Measurements from ENCODE around the gene ALDH2. TPM values are rescaled to one million over a fixed set of nuclear protein-coding genes. Genes with fewer than 3 reads are reported as not detected.

The ALDH2 gene
- polyA plus RNA-seq, 1 of the 3 experiments (the other 2 are of a cell fraction) = 67.5 TPM

GRCh38 chr12:111781085-111781658 is 14.4 kb downstream of the ALDH2 start:
- Histone ChIP-seq H3K4me2 (no peak overlapping the region), H3K79me2 (ENCODE audit: insufficient read depth) (no peaks in the 10 kb centered on the region; the same call in 1 of the 2 replicates), H3K4me3 (ENCODE audit: low read depth in 2 of 2, low read length in 1 of 2) (no peak overlapping the region), H4K20me1 (ENCODE audit: insufficient read depth) (no peaks in the 10 kb centered on the region), H3K9me2 (no peaks in the 10 kb centered on the region), H3K27ac (ENCODE audit: low read depth in 2 of 2, low read length in 1 of 2) (no peak overlapping the region), H3F3A (replicated peaks; ENCODE audit: insufficient read depth) (peaks cover 3% of the 10 kb centered on the region), H3K36me3 (replicated peaks in 1 of 2; ENCODE audit: control insufficient read depth in 1 of 2, insufficient read depth in 2 of 2, low read length in 1 of 2) (peaks cover 0 to 15% of the 10 kb centered on the region in 2 experiments), H2AFZ (ENCODE audit: low read depth) (no peak overlapping the region), H3K27me3 (ENCODE audit: insufficient read depth) (no peaks in the 10 kb centered on the region), H3K9ac (no peak overlapping the region), H3K4me1 (ENCODE audit: control insufficient read depth in 1 of 2, insufficient read depth in 2 of 2, low read depth in 1 of 2, low read length in 1 of 2) (peaks cover 0 to 2% of the 10 kb centered on the region in 2 experiments; a peak in 1 of 4 replicates), H3K9me3 (no peaks in the 10 kb centered on the region)
- CTCF ChIA-PET = interaction anchor here (0.7 to 1.2 kb wide), 2 partner anchors 12 to 15 kb away, joined by 3 read pairs; partner anchors contain the start of gene ALDH2
- POLR2A ChIA-PET = no interaction called here
- TF ChIP-seq FOXJ3 (CRISPR knock-in tag; IDR thresholded peaks at IDR 0.05) (no peak), TEAD4 (IDR thresholded peaks at IDR 0.05; ENCODE audit: borderline replicate concordance, insufficient read depth) (no peak)
- DNase-seq = no peak
- 100% methylated on average over 1 of the region's 2 CpGs for WGBS (ENCODE audit: low lambda C conversion rate)

- no peak overlapping the region for H3K27ac ChIP-seq (ENCODE audit: low read depth in 2 of 2, low read length in 1 of 2)
- ChIA-PET POLR2A (no interaction called here), CTCF (no interaction called here)
- H3K4me2 ChIP-seq = no peak overlapping the region
- TF ChIP-seq RXRA (IDR thresholded peaks at IDR 0.05; ENCODE audit: borderline replicate concordance, low read depth) = no peak
- TF ChIP-seq, protein P1, sequence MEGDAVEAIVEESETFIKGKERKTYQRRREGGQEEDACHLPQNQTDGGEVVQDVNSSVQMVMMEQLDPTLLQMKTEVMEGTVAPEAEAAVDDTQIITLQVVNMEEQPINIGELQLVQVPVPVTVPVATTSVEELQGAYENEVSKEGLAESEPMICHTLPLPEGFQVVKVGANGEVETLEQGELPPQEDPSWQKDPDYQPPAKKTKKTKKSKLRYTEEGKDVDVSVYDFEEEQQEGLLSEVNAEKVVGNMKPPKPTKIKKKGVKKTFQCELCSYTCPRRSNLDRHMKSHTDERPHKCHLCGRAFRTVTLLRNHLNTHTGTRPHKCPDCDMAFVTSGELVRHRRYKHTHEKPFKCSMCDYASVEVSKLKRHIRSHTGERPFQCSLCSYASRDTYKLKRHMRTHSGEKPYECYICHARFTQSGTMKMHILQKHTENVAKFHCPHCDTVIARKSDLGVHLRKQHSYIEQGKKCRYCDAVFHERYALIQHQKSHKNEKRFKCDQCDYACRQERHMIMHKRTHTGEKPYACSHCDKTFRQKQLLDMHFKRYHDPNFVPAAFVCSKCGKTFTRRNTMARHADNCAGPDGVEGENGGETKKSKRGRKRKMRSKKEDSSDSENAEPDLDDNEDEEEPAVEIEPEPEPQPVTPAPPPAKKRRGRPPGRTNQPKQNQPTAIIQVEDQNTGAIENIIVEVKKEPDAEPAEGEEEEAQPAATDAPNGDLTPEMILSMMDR (IDR thresholded peaks at IDR 0.05) = no peak
- no peaks in the 10 kb centered on the region for H3K27me3 ChIP-seq (ENCODE audit: insufficient read depth)
- H3K4me1 ChIP-seq (ENCODE audit: control insufficient read depth in 1 of 2, insufficient read depth in 2 of 2, low read depth in 1 of 2, low read length in 1 of 2) = no peaks in the 10 kb centered on the region
- no peaks in the 10 kb centered on the region for H3K79me2 ChIP-seq (ENCODE audit: insufficient read depth)
- H3K9ac ChIP-seq = no peak overlapping the region
- no peaks in the 10 kb centered on the region for H3K9me2 ChIP-seq
- peaks cover 0 to 14% of the 10 kb centered on the region in 2 experiments for H3K36me3 ChIP-seq (replicated peaks in 1 of 2; ENCODE audit: control insufficient read depth in 1 of 2, insufficient read depth in 2 of 2, low read length in 1 of 2)
- DNase-seq = no peak
- H3K4me3 ChIP-seq (ENCODE audit: low read depth in 2 of 2, low read length in 1 of 2) = no peak overlapping the region
- WGBS (ENCODE audit: low lambda C conversion rate) = 97% methylated on average over 17 of the region's 17 CpGs
- no peaks in the 10 kb centered on the region for H3K9me3 ChIP-seq
- H4K20me1 ChIP-seq (ENCODE audit: insufficient read depth) = no peaks in the 10 kb centered on the region
- peaks cover 3% of the 10 kb centered on the region for H3F3A ChIP-seq (replicated peaks; ENCODE audit: insufficient read depth)
- H2AFZ ChIP-seq (ENCODE audit: low read depth) = no peak overlapping the region
Observed at GRCh38 chr12:111783046-111783445, 16.3 kb downstream of the ALDH2 start.

GRCh38 chr12:111784953-111785352 is 18.2 kb downstream of the ALDH2 start:
- no peak overlapping the region for H3K4me3 ChIP-seq (ENCODE audit: low read depth in 2 of 2, low read length in 1 of 2)
- H3K27me3 ChIP-seq (ENCODE audit: insufficient read depth) = no peaks in the 10 kb centered on the region
- no peaks in the 10 kb centered on the region for H3K79me2 ChIP-seq (ENCODE audit: insufficient read depth)
- ChIA-PET POLR2A (no interaction called here), CTCF (interaction anchor here (1.4 kb wide), 1 partner anchor 28 kb away, joined by 3 read pairs; no protein-coding TSS in a partner anchor)
- H3K9me2 ChIP-seq = no peaks in the 10 kb centered on the region
- no peak overlapping the region for H3K9ac ChIP-seq
- no peaks in the 10 kb centered on the region for H3K9me3 ChIP-seq
- DNase-seq = no peak
- TF ChIP-seq YY1 (IDR thresholded peaks at IDR 0.05; ENCODE audit: low read depth) (no peak), SMC3 (IDR thresholded peaks at IDR 0.05; ENCODE audit: low read depth, low read length) (no peak), IRF3 (IDR thresholded peaks at IDR 0.05; ENCODE audit: low read depth, low read length) (no peak), RFX5 (IDR thresholded peaks at IDR 0.05; ENCODE audit: low read length) (no peak), MAX (IDR thresholded peaks at IDR 0.05; ENCODE audit: low read depth) (no peak), EP300 (IDR thresholded peaks at IDR 0.05; ENCODE audit: borderline replicate concordance in 1 of 2, low read depth in 1 of 2, low read length in 1 of 2) (no peak)
- H3K27ac ChIP-seq (ENCODE audit: low read depth in 2 of 2, low read length in 1 of 2) = 0 out of 4 replicates have a peak overlapping the region, but pooled peaks of 1 of the 2 experiments have one; percentile 37
- no peaks in the 10 kb centered on the region for H4K20me1 ChIP-seq (ENCODE audit: insufficient read depth)
- peaks cover 3 to 14% of the 10 kb centered on the region in 2 experiments for H3K36me3 ChIP-seq (replicated peaks in 1 of 2; ENCODE audit: control insufficient read depth in 1 of 2, insufficient read depth in 2 of 2, low read length in 1 of 2)
- H2AFZ ChIP-seq (ENCODE audit: low read depth) = no peak overlapping the region
- H3F3A ChIP-seq (replicated peaks; ENCODE audit: insufficient read depth) = peaks cover 3% of the 10 kb centered on the region
- no peaks in the 10 kb centered on the region for H3K4me1 ChIP-seq (ENCODE audit: control insufficient read depth in 1 of 2, insufficient read depth in 2 of 2, low read depth in 1 of 2, low read length in 1 of 2)
- WGBS (ENCODE audit: low lambda C conversion rate) = 97% methylated on average over 4 of the region's 4 CpGs
- H3K4me2 ChIP-seq = no peak overlapping the region
